GM12878 (cell line): Measurements from ENCODE around the gene IFNAR2. TPM values are rescaled to one million over a fixed set of nuclear protein-coding genes. Genes with fewer than 3 reads are reported as not detected.
A peak's percentile ranks its signal among the peaks of the same experiment; 100 is the strongest.

Experiments
- ATAC-seq: fragments of 200-7000 bp; cut with Tn5 transposase; 3 replicates; pipeline ENCODE4 v1.9.1; 2020; ENCODE audit warnings: mild to moderate bottlenecking, moderate library complexity
- BruUV-seq: library from RNA; stranded (reverse); fragments of 400-500 nt; replicated peaks from 2 replicates; lab custom pipeline; 2021; lab: Mats Ljungman, UMichigan
- CTCF ChIA-PET: fragments of 300-600 bp; sonication (Branson Sonifier 250); formaldehyde crosslinking; extraction: SDS; loops from one replicate; lab custom pipeline; 2021; ENCODE audit warnings: inconsistent platforms; lab: Yijun Ruan, JAX
- POLR2A ChIA-PET: fragments of 350-600 bp; formaldehyde crosslinking; extraction: SDS; loops from one replicate; lab custom pipeline; 2021; ENCODE audit warnings: inconsistent platforms; lab: Charles Lee
- RAD21 ChIA-PET: fragments of 300-600 bp; sonication (Branson Sonifier 250); formaldehyde crosslinking; loops from one replicate; lab custom pipeline; 2023; ENCODE audit warnings: antibody characterized with exemption; ENCODE audit not compliant: unreplicated experiment; lab: Charles Lee
- SMC1A ChIA-PET: fragments of 300-600 bp; sonication (Branson Sonifier 250); formaldehyde crosslinking; loops from one replicate; lab custom pipeline; 2023; ENCODE audit not compliant: unreplicated experiment, uncharacterized antibody; lab: Charles Lee
- DNase-seq: peaks from one replicate; pipeline ENCODE4 v3.0.0-alpha.2; 2011; ENCODE audit warnings: low read depth, low spot score
- FAIRE-seq: peaks from 3 replicates; lab custom pipeline; 2011; peaks lifted over from hg19 to GRCh38; lab: Jason Lieb, UNC
- H2AFZ ChIP-seq: 2 replicates; pipeline ENCODE4 v1.6.0; 2011; ENCODE audit warnings: low read depth, low read length, control low read depth; ENCODE audit not compliant: control insufficient read depth
- H3K27ac ChIP-seq: 2 replicates; pipeline ENCODE4 v1.5.1; 2011; ENCODE audit warnings: control low read depth; ENCODE audit not compliant: control insufficient read depth, insufficient read depth
- H3K27me3 ChIP-seq, 2 experiments: replicated peaks in 1 of 2; 2 replicates each; pipeline versions ENCODE4 v1.6.0 to v1.6.1; 2011; ENCODE audit warnings: low read length in 1 of 2; ENCODE audit not compliant: control insufficient read depth in 2 of 2, insufficient read depth in 2 of 2
- H3K36me3 ChIP-seq, 2 experiments: 2 replicates each; pipeline ENCODE4 v1.5.1; 2011; ENCODE audit warnings: low read length in 1 of 2; ENCODE audit not compliant: control insufficient read depth in 2 of 2, insufficient read depth in 2 of 2
- H3K4me1 ChIP-seq: 2 replicates; pipeline ENCODE4 v1.6.1; 2011; ENCODE audit warnings: mild to moderate bottlenecking, low read length, moderate library complexity, mixed read lengths; ENCODE audit not compliant: control insufficient read depth, insufficient read depth
- H3K4me2 ChIP-seq: 2 replicates; pipeline ENCODE4 v1.6.0; 2011; ENCODE audit warnings: control low read depth; ENCODE audit not compliant: control insufficient read depth, insufficient read depth
- H3K4me3 ChIP-seq: fragments of 200-600 bp; sonication (generic); 2 replicates; pipeline ENCODE4 v1.5.1; 2016
- H3K79me2 ChIP-seq: 2 replicates; pipeline ENCODE4 v1.6.0; 2011; ENCODE audit warnings: low read length; ENCODE audit not compliant: control insufficient read depth, insufficient read depth
- H3K9ac ChIP-seq: 2 replicates; pipeline ENCODE4 v1.8.0; 2011; ENCODE audit warnings: low read length, control low read depth, mixed read lengths; ENCODE audit not compliant: control insufficient read depth, insufficient read depth
- H3K9me3 ChIP-seq: replicated peaks from 3 replicates; pipeline ENCODE4 v1.5.1; 2011; ENCODE audit warnings: mild to moderate bottlenecking, low read length; ENCODE audit not compliant: control insufficient read depth, insufficient read depth
- H4K20me1 ChIP-seq: 2 replicates; pipeline ENCODE4 v1.6.0; 2011; ENCODE audit not compliant: control insufficient read depth, insufficient read depth
- BCL11A ChIP-seq: IDR thresholded peaks from 2 replicates; pipeline ENCODE4 v1.6.1; 2011; ENCODE audit warnings: low read depth, low read length
- FOXK2 ChIP-seq: fragments of 450-650 bp; IDR thresholded peaks from 2 replicates; pipeline ENCODE4 v1.6.1; 2017; ENCODE audit warnings: mild to moderate bottlenecking, moderate library complexity
- MYC ChIP-seq: IDR thresholded peaks from 2 replicates; pipeline ENCODE4 v1.6.1; 2011; ENCODE audit warnings: mild to moderate bottlenecking, low read length, moderate library complexity, inconsistent platforms; ENCODE audit not compliant: insufficient read depth, insufficient replicate concordance, insufficient read length, severe bottlenecking
- POLR2A ChIP-seq: IDR thresholded peaks from 2 replicates; pipeline ENCODE4 v1.6.1; 2011; ENCODE audit warnings: low read depth, mild to moderate bottlenecking, low read length
- POLR2AphosphoS5 ChIP-seq: IDR thresholded peaks from 2 replicates; pipeline ENCODE4 v1.6.1; 2011; ENCODE audit warnings: mild to moderate bottlenecking, low read length, inconsistent platforms
- WGBS: methylation state at CpG from one replicate; pipeline ENCODE4 v1.1.6; 2016; ENCODE audit warnings: low lambda C conversion rate; ENCODE audit not compliant: insufficient replicate concordance, insufficient coverage; ENCODE audit errors: missing lambda C conversion rate; 5-methylcytosine and 5-hydroxymethylcytosine counted together
- in situ Hi-C: fragments of 300-500 bp; cut with MboI; formaldehyde crosslinking; loops from 9 replicates; pipeline ENCODE4 v1.14.3; 2018; ENCODE audit warnings: mixed read lengths
- intact Hi-C: fragments of 100-400 bp; cut with micrococcal nuclease; formaldehyde crosslinking; loops from one replicate; pipeline ENCODE4 v1.14.2; 2022; ENCODE audit not compliant: unreplicated experiment
- polyA plus RNA-seq, 11 experiments: library from polyadenylated mRNA; depleted of rRNA in 4 of 11; unstranded in 6 of 11; stranded (reverse) in 5 of 11; fragments of >200 nt; fragmentation: Nextera tagmentation in 4 of 11; fragmentation: Illumina TruSeq in 1 of 11; extraction: Ambion mirVana in 4 of 11; extraction: Trizol in 1 of 11; gene quantifications; 1 replicate in 1 of 11; 2 replicates in 10 of 11; pipeline versions ENCODE4 v1.2.1 to v1.2.3, GENCODE V29; 2011 to 2016; ENCODE audit warnings: inconsistent platforms in 2 of 11, missing spikeins in 2 of 11, low read depth in 1 of 11
- total RNA-seq, 4 experiments: library from RNA; depleted of rRNA in 3 of 4; stranded (reverse); fragments of >200 nt in 3 of 4; fragmentation: Illumina TruSeq in 1 of 4; extraction: Trizol in 1 of 4; gene quantifications; 2 replicates each; pipeline versions ENCODE4 v1.2.1 to v1.2.3, GENCODE V29; 2013 to 2021

Gene IFNAR2
- total and polyA plus RNA-seq, 10 of the 15 experiments (the other 5 are each of a cell fraction or from before 2014, with no cell fraction given): 8.5 to 99.7 (median 58.1) TPM

- Histone ChIP-seq H2AFZ (no peak overlapping the region), H3K27me3 (no peaks in the 10 kb centered on the region), H3K4me3 (no peak overlapping the region), H3K27ac (no peak overlapping the region)
- no TSS peak for BruUV-seq
- no peak for DNase-seq
- RAD21 ChIA-PET: interaction anchor here (1.6 kb wide), 1 partner anchor 98 kb away, joined by 7 read pairs; no protein-coding TSS in a partner anchor
- TF ChIP-seq BCL11A: no peak
- no peak for TF ChIP-seq FOXK2
- TF ChIP-seq POLR2A: peak; percentile 6; the same call in 1 of the 2 replicates
- TF ChIP-seq, all 136 proteins: peak for 1
- Histone ChIP-seq H3K9ac (no peak overlapping the region), H3K9me3 (no peaks in the 10 kb centered on the region; the same call in 2 of the 3 replicates), H4K20me1 (no peaks in the 10 kb centered on the region), H3K4me2 (no peak overlapping the region), H3K79me2 (peaks cover 22% of the 10 kb centered on the region), H3K36me3 (peaks cover 4 to 17% of the 10 kb centered on the region in 2 experiments), H3K4me1 (peaks cover 9% of the 10 kb centered on the region)
- WGBS: 98% methylated on average over 11 of the region's 11 CpGs
- POLR2A ChIA-PET: interaction anchor here (0.6 to 1.3 kb wide), 3 partner anchors 26 to 746 kb away, joined by 4 to 7 read pairs (median 5); no protein-coding TSS in a partner anchor
- SMC1A ChIA-PET: interaction anchor here (0.9 to 1.5 kb wide), 4 partner anchors 13 to 108 kb away, joined by 4 read pairs; no protein-coding TSS in a partner anchor
- in situ Hi-C loops (loop anchor here (25.0 kb wide), 1 partner anchor 1599 kb away; no protein-coding TSS in a partner anchor), intact Hi-C loops (no loop called here)
- ATAC-seq: no peak
- CTCF ChIA-PET: no interaction called here
- no peak for FAIRE-seq
Observed at GRCh38 chr21:33262921-33263320, 33.2 kb downstream of the IFNAR2 start.

GRCh38 chr21:33264561-33264960 lies 34.8 kb downstream of the IFNAR2 start:
- peaks cover 29% of the 10 kb centered on the region for H3K79me2 ChIP-seq
- no peak for ATAC-seq
- 95% methylated on average over 11 of the region's 11 CpGs for WGBS
- ChIA-PET POLR2A (interaction anchor here (1.2 to 4.4 kb wide), 2 partner anchors 9 to 26 kb away, joined by 4 to 38 read pairs; no protein-coding TSS in a partner anchor), CTCF (interaction anchor here (1.5 to 4.0 kb wide), 4 partner anchors 21 to 97 kb away, joined by 4 to 23 read pairs (median 6); no protein-coding TSS in a partner anchor), SMC1A (interaction anchor here (1.2 to 6.7 kb wide), 4 partner anchors 27 to 97 kb away, joined by 3 to 92 read pairs (median 6); no protein-coding TSS in a partner anchor), RAD21 (interaction anchor here (2.4 kb wide), 1 partner anchor 60 kb away, joined by 14 read pairs; no protein-coding TSS in a partner anchor)
- no peaks in the 10 kb centered on the region for H4K20me1 ChIP-seq
- H3K4me2 ChIP-seq: peak overlapping the region; percentile 28; the same call in 1 of the 2 replicates
- peaks cover 4 to 10% of the 10 kb centered on the region in 2 experiments for H3K36me3 ChIP-seq
- peaks cover 23% of the 10 kb centered on the region for H3K4me1 ChIP-seq
- no peak overlapping the region for H2AFZ ChIP-seq
- no peak for DNase-seq
- FAIRE-seq: no peak
- in situ Hi-C loops (loop anchor here (25.0 kb wide), 1 partner anchor 1598 kb away; no protein-coding TSS in a partner anchor), intact Hi-C loops (loop anchor here (2.0 kb wide), 1 partner anchor 60 kb away; no protein-coding TSS in a partner anchor)
- peak; percentile 55 for TF ChIP-seq POLR2AphosphoS5
- no peak for TF ChIP-seq MYC
- TF ChIP-seq POLR2A: 0 out of 2 replicates have a peak, but pooled peaks have one; percentile 7
- BruUV-seq: no TSS peak
- H3K9me3 ChIP-seq: no peaks in the 10 kb centered on the region
- H3K4me3 ChIP-seq: no peak overlapping the region
- no peak overlapping the region for H3K9ac ChIP-seq
- H3K27me3 ChIP-seq: no peaks in the 10 kb centered on the region
- no peak overlapping the region for H3K27ac ChIP-seq
